Chondrocyte (in vitro differentiated cells): Measurements from ENCODE around the gene RECQL. TPM values are rescaled to one million over a fixed set of nuclear protein-coding genes. Genes with fewer than 3 reads are reported as not detected.
A peak's percentile ranks its signal among the peaks of the same experiment; 100 is the strongest.
"Not testable (repeated sequence)": the region's sequence is repeated elsewhere in the genome, so short reads cannot be mapped to it uniquely, and the experiment has no call there.

Source experiments
- DNase-seq: peaks from one replicate; pipeline ENCODE4 v3.0.0; 2021; ENCODE audit warnings: mixed read lengths, low spot score
- H3K27ac Mint-ChIP-seq: one replicate; pipeline ENCODE4 v1.8.0; 2021; ENCODE audit warnings: mild to moderate bottlenecking, moderate library complexity, mixed read lengths; ENCODE audit not compliant: unreplicated experiment
- H3K27me3 Mint-ChIP-seq: 2 replicates; pipeline ENCODE4 v1.8.0; 2021; ENCODE audit warnings: low read depth, mixed read lengths
- H3K36me3 Mint-ChIP-seq: 2 replicates; pipeline ENCODE4 v1.8.0; 2021; ENCODE audit warnings: low read depth, mixed read lengths
- H3K4me1 Mint-ChIP-seq: 2 replicates; pipeline ENCODE4 v1.8.0; 2021; ENCODE audit warnings: low read depth, mild to moderate bottlenecking, mixed read lengths
- H3K4me3 Mint-ChIP-seq: one replicate; pipeline ENCODE4 v1.8.0; 2021; ENCODE audit warnings: mild to moderate bottlenecking, moderate library complexity, mixed read lengths; ENCODE audit not compliant: unreplicated experiment
- H3K9me3 Mint-ChIP-seq: 2 replicates; pipeline ENCODE4 v1.8.0; 2021; ENCODE audit warnings: low read depth, mixed read lengths
- total RNA-seq: library from RNA; stranded (reverse); gene quantifications from 3 replicates; pipeline ENCODE4 v1.2.1, GENCODE V29; 2021
- TF ChIP-seq, protein P1 (sequence below): fragments of 200-600 bp; sonication (generic); IDR thresholded peaks from 2 replicates; pipeline ENCODE4 v1.5.0; 2021; ENCODE audit warnings: antibody characterized with exemption, mild to moderate bottlenecking, moderate library complexity

Gene RECQL
- total RNA-seq, 1 donor from 2014 or later, result 50.2 TPM

DNA sequence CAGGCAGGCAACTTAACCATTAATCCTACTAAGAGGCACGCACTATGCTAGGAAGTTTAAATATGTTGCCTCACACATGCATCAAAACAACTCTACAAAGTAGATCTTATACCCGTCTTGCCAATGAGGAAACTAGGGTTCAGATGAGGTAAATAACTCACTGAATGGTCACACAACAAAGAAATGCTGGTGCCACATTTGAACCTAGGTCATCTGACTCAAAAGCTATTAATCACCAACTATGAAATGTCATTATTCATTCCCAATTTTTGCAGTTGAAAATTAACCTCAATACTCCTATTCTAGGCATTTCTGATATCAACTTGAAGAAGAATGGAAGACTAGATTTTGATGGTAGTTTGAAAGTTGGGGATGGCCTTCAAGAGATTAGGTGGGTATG is 66.7 kb downstream of the RECQL start:
- Mint-ChIP-seq H3K4me1 (peaks cover 23% of the 10 kb centered on the region), H3K27ac (no peak overlapping the region), H3K9me3 (no peaks in the 10 kb centered on the region), H3K27me3 (no peaks in the 10 kb centered on the region), H3K4me3 (no peak overlapping the region), H3K36me3 (no peaks in the 10 kb centered on the region)
- no peak for DNase-seq
- TF ChIP-seq, protein P1, sequence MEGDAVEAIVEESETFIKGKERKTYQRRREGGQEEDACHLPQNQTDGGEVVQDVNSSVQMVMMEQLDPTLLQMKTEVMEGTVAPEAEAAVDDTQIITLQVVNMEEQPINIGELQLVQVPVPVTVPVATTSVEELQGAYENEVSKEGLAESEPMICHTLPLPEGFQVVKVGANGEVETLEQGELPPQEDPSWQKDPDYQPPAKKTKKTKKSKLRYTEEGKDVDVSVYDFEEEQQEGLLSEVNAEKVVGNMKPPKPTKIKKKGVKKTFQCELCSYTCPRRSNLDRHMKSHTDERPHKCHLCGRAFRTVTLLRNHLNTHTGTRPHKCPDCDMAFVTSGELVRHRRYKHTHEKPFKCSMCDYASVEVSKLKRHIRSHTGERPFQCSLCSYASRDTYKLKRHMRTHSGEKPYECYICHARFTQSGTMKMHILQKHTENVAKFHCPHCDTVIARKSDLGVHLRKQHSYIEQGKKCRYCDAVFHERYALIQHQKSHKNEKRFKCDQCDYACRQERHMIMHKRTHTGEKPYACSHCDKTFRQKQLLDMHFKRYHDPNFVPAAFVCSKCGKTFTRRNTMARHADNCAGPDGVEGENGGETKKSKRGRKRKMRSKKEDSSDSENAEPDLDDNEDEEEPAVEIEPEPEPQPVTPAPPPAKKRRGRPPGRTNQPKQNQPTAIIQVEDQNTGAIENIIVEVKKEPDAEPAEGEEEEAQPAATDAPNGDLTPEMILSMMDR, result no peak

DNA sequence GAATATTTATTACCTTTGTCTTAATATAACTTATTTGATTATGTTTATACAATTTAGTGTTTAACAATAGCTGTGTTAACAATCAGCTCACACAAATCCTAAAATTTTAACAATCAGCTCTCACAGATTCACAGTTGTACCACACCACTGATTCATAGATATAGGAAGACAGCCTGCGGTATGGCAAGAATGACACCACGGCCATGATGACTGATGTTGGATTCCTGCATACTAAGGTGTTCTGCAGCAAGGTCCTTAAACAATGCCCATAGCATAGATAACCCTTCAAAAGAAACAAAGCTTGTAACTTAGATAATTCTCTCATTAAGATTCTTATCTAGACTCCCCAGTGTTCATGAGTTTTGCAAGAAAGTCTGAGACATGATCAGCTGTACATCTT is 67.9 kb downstream of the RECQL start:
- no peaks in the 10 kb centered on the region for H3K27me3 Mint-ChIP-seq
- DNase-seq, result no peak
- no peak overlapping the region for H3K4me3 Mint-ChIP-seq
- TF ChIP-seq, protein P1, result no peak
- no peak overlapping the region for H3K27ac Mint-ChIP-seq
- no peaks in the 10 kb centered on the region for H3K9me3 Mint-ChIP-seq
- no peaks in the 10 kb centered on the region for H3K36me3 Mint-ChIP-seq
- peaks cover 13% of the 10 kb centered on the region for H3K4me1 Mint-ChIP-seq

DNA sequence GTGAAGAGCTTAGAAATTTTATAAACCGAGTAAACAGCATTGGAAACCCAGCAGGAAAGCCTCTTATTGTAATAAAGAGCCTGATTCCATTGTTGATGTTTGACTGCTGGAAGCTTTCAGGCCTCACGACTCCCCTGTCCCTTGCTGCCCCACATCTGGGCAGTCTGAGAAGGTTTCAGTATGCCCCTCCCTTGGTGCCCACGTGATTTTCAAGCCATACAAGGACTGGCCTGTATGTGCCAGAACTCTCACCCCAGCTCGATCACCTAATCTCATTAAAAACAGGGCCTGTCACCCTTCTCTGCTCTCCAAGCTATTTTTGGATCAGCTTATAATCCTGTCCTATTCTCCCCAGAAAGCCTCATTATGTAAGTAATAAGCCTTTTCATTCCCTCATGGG is 71.4 kb downstream of the RECQL start:
- peaks cover 3% of the 10 kb centered on the region for H3K9me3 Mint-ChIP-seq
- H3K27ac Mint-ChIP-seq, result no peak overlapping the region
- no peaks in the 10 kb centered on the region for H3K36me3 Mint-ChIP-seq
- TF ChIP-seq, protein P1, result no peak
- peaks cover 14% of the 10 kb centered on the region for H3K4me1 Mint-ChIP-seq
- H3K4me3 Mint-ChIP-seq, result no peak overlapping the region
- no peaks in the 10 kb centered on the region for H3K27me3 Mint-ChIP-seq
- no peak for DNase-seq

DNA sequence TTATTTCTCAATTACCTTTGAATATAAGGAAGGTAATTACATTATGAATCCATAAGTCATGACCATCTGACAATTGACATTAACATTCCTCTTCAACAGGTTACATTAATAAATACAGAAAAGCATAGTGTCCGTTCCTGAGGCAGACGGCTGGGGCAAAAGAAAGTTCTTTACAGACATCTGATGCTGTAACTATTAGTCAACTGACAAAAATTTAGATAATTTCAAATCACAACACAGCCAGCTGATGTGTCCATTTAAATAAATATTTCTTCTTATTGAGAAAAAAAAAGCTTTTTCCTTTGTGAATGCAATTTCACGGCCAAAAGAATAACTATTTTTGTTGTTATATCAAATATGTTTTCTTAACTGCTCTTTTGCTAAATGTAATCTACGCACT is 73.2 kb downstream of the RECQL start:
- Mint-ChIP-seq H3K27me3 (no peaks in the 10 kb centered on the region), H3K27ac (peak overlapping the region; percentile 81), H3K9me3 (peaks cover 3% of the 10 kb centered on the region), H3K4me1 (peaks cover 14% of the 10 kb centered on the region), H3K36me3 (no peaks in the 10 kb centered on the region), H3K4me3 (peak overlapping the region; percentile 0)
- no peak for DNase-seq
- TF ChIP-seq, protein P1, result no peak

DNA sequence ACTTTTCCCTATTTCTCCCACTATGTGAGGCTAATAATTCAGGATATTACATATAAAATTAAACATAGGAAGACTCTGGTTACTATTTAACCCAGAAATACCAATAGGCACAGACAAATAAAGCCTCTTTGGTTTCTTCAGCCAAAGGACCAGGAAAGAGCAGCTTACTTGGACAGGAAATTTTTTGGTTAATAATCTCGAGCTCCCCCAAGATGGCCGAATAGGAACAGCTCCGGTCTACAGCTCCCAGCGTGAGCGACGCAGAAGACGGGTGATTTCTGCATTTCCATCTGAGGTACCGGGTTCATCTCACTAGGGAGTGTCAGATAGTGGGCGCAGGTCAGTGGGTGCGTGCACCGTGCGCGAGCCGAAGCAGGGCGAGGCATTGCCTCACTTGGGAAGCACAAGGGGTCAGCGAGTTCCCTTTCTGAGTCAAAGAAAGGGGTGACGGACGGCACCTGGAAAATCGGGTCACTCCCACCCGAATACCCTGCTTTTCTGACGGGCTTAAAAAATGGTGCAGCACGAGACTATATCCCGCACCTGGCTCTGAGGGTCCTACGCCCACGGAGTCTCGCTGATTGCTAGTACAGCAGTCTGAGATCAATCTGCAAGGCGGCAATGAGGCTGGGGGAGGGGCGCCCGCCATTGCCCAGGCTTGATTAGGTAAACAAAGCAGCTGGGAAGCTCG is 82.3 kb downstream of the RECQL start:
- not testable (repeated sequence) for H3K4me1 Mint-ChIP-seq, H3K27me3 Mint-ChIP-seq, H3K9me3 Mint-ChIP-seq, H3K36me3 Mint-ChIP-seq, H3K27ac Mint-ChIP-seq, DNase-seq
- peak overlapping the region; percentile 19 for H3K4me3 Mint-ChIP-seq

Other genes starting within 250 kb of the RECQL start
- gene SLCO1A2, start 166.7 kb downstream of the RECQL start, total RNA-seq, result 0.20 to 1.1 TPM (median 0.64 TPM) in 3 replicates
- not detected in 3 replicates for gene IAPP, start 128.7 kb downstream of the RECQL start, total RNA-seq
- 15.4 to 19.8 TPM (median 17.1 TPM) in 3 replicates for gene PYROXD1, start 64.0 kb downstream of the RECQL start, total RNA-seq
- gene GOLT1B, start 154 bp upstream of the RECQL start, total RNA-seq, result 73.6 to 84.8 TPM (median 81.1 TPM) in 3 replicates
- gene SPX, start 24.7 kb upstream of the RECQL start, total RNA-seq, result 2.1 to 4.4 TPM (median 2.6 TPM) in 3 replicates
- not detected in 3 replicates for gene GYS2, start 103.2 kb upstream of the RECQL start, total RNA-seq
- 480 to 532 TPM (median 532 TPM) in 3 replicates for gene LDHB, start 156.2 kb upstream of the RECQL start, total RNA-seq